ENCODE measurements around the gene RAD51B. TPM values are rescaled to one million over a fixed set of nuclear protein-coding genes. Genes with fewer than 3 reads are reported as not detected.

The RAD51B gene
- total and polyA plus RNA-seq, 2 of the 13 experiments (the other 11 are each of a cell fraction or from before 2014, with no cell fraction given) = 7.0 to 9.5 TPM

GRCh38 chr14:68561531-68562007 lies 742.0 kb downstream of the RAD51B start (continued):
- peak; percentile 95 for TF ChIP-seq ATF2 (CRISPR knock-in tag; IDR thresholded peaks at IDR 0.05)
- 0 out of 2 replicates have a peak, but pooled peaks have one; percentile 40 for TF ChIP-seq MNT (IDR thresholded peaks at IDR 0.05)
- 0 out of 2 replicates have a peak, but pooled peaks have one; percentile 35 for TF ChIP-seq ZNF224 (CRISPR knock-in tag; IDR thresholded peaks at IDR 0.05)

GRCh38 chr14:68562911-68563250 lies 743.3 kb downstream of the RAD51B start:
- in situ Hi-C loops (cut with HindIII; ENCODE audit: extremely low pct_ligation_motif_present, low pct_unique_long_range_greater_than_20kb) (no loop called here), intact Hi-C loops (cut with micrococcal nuclease; ENCODE audit: unreplicated experiment) (loop anchor here (2.0 to 10.0 kb wide), 2 partner anchors 14 to 98 kb away; no protein-coding TSS in a partner anchor)
- Histone ChIP-seq H3K27ac (ENCODE audit: extremely low read length, insufficient read depth, low read length) (peak overlapping the region; percentile 22), H3K9ac (ENCODE audit: insufficient read depth, low read depth, low read length) (peak overlapping the region; percentile 37; the same call in 1 of the 2 replicates), H2AFZ (ENCODE audit: low read length) (no peak overlapping the region), H3K4me1 (ENCODE audit: insufficient read depth, low read length) (peaks cover 77% of the 10 kb centered on the region), H3K9me3 (ENCODE audit: low read length) (no peaks in the 10 kb centered on the region), H3K79me2 (ENCODE audit: insufficient read depth, low read length) (no peaks in the 10 kb centered on the region), H3K4me3 (replicated peaks in 1 of 3; ENCODE audit: insufficient read depth in 1 of 3, low read depth in 2 of 3, low read length in 3 of 3) (peak overlapping the region in 1 of 3 experiments; percentile 19; a peak in 1 of 6 replicates), H4K20me1 (ENCODE audit: insufficient read depth, low read length) (no peaks in the 10 kb centered on the region), H3K36me3 (replicated peaks in 1 of 2; ENCODE audit: control insufficient read depth in 1 of 2, insufficient read depth in 2 of 2, low read length in 2 of 2) (no peaks in the 10 kb centered on the region), H3K27me3 (ENCODE audit: control insufficient read depth in 1 of 2, insufficient read depth in 2 of 2, low read length in 2 of 2) (no peaks in the 10 kb centered on the region), H3K4me2 (ENCODE audit: low read depth, low read length) (peak overlapping the region; percentile 45)
- ATAC-seq (peak; percentile 7; the same call in 2 of the 3 replicates), DNase-seq (ENCODE audit: low spot score) (no peak), FAIRE-seq (no peak)
- BruUV-seq (replicated peaks) = no TSS peak
- ChIA-PET POLR2A (interaction anchor here (0.9 to 2.7 kb wide), 4 partner anchors 35 to 230 kb away, joined by 3 to 10 read pairs (median 6); partner anchors contain the start of gene ZFP36L1), CTCF (ENCODE audit: low intra/inter-chr PET ratio, low total read pairs) (no interaction called here)
- 80% methylated on average over 7 of the region's 9 CpGs for WGBS (ENCODE audit: low lambda C conversion rate)
- no peak for TF ChIP-seq ZNF337 (CRISPR knock-in tag; IDR thresholded peaks at IDR 0.05; ENCODE audit: borderline replicate concordance, low read depth)
- TF ChIP-seq ZMYM2 (CRISPR knock-in tag; IDR thresholded peaks at IDR 0.05) = 0 out of 2 replicates have a peak, but pooled peaks have one; percentile 34
- TF ChIP-seq FOXC1 (CRISPR knock-in tag; IDR thresholded peaks at IDR 0.05; ENCODE audit: borderline replicate concordance) = 0 out of 2 replicates have a peak, but pooled peaks have one; percentile 4
- TF ChIP-seq ZKSCAN5 (CRISPR knock-in tag; IDR thresholded peaks at IDR 0.05) = peak; percentile 68; the same call in 1 of the 2 replicates
- no peak for TF ChIP-seq IKZF1 (IDR thresholded peaks at IDR 0.05)
- no peak for TF ChIP-seq FOSL1 (CRISPR knock-in tag; IDR thresholded peaks at IDR 0.05; ENCODE audit: borderline replicate concordance)
- no peak for TF ChIP-seq SALL2 (CRISPR knock-in tag; IDR thresholded peaks at IDR 0.05)
- TF ChIP-seq ZNF687 (CRISPR knock-in tag; IDR thresholded peaks at IDR 0.05) = peak; percentile 64; the same call in 1 of the 2 replicates

Measured in HepG2 (cell line).